WI38 (cell line): ENCODE results near the gene GSTO2.

Experiments used
- H3K4me3 ChIP-seq: 2 replicates; pipeline ENCODE4 v1.5.1; 2011; ENCODE audit warnings: low read depth, mild to moderate bottlenecking, control low read depth, low read length
- CTCF ChIP-seq: IDR thresholded peaks from 2 replicates; pipeline ENCODE4 v1.5.1; 2012; ENCODE audit warnings: low read depth, mild to moderate bottlenecking, control low read depth, low read length

GSTO2 gene

GRCh38 chr10:104332243-104333031, 63.5 kb downstream of the GSTO2 start:
- no peak for TF ChIP-seq CTCF
- H3K4me3 ChIP-seq = no peak overlapping the region

- no peak overlapping the region for H3K4me3 ChIP-seq
- no peak for TF ChIP-seq CTCF
These were observed 64.2 kb downstream of the GSTO2 start for GRCh38 chr10:104333032-104333727.

GRCh38 chr10:104333728-104334373, 64.9 kb downstream of the GSTO2 start:
- no peak overlapping the region for H3K4me3 ChIP-seq
- no peak for TF ChIP-seq CTCF

GRCh38 chr10:104334561-104334960, 65.6 kb downstream of the GSTO2 start:
- TF ChIP-seq CTCF = no peak
- H3K4me3 ChIP-seq = no peak overlapping the region

GRCh38 chr10:104334965-104335650, 66.1 kb downstream of the GSTO2 start:
- no peak overlapping the region for H3K4me3 ChIP-seq
- no peak for TF ChIP-seq CTCF

GRCh38 chr10:104336821-104337467, 68.0 kb downstream of the GSTO2 start:
- peak overlapping the region; percentile 70 for H3K4me3 ChIP-seq
- no peak for TF ChIP-seq CTCF
